ENCODE results near the gene PPARGC1A. TPM values are rescaled to one million over a fixed set of nuclear protein-coding genes. Genes with fewer than 3 reads are reported as not detected.

The PPARGC1A gene
- total RNA-seq, 2 donors from 2014 or later, result 9.2 to 14.7 TPM

DNA sequence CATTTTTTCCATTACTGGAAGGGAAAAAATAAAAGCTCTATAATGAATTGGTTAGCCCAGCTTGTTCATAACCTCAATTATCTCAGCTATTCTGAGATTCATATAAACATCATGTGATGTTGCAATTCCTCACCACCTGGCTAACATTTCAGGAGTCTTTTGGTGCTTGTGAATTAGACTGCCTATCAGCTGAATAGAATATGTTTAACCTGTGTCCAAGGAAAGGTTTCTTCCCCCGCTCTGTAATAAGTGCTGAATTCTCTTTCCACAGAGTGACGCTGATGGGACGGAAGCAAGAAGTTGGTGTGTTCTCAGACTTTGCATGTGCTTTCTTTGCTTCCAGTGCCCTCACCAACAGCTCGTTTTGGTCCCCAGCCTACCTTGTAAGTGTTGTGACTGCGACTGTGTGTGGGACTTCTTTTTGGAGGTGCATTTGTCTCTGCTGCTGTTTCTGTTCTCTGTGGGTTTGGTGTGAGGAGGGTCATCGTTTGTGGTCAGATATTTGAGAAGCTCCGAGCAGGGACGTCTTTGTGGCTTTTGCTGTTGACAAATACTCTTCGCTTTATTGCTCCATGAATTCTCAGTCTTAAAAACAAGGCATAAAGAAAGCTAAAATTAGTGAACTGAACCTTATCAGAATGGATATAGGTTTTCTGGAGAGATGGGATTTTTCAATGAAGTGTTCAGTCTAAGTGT is 61.7 kb downstream of the PPARGC1A start:
- WGBS, result 80% methylated on average over 9 of the region's 9 CpGs
- no peaks in the 10 kb centered on the region for H3K36me3 ChIP-seq

DNA sequence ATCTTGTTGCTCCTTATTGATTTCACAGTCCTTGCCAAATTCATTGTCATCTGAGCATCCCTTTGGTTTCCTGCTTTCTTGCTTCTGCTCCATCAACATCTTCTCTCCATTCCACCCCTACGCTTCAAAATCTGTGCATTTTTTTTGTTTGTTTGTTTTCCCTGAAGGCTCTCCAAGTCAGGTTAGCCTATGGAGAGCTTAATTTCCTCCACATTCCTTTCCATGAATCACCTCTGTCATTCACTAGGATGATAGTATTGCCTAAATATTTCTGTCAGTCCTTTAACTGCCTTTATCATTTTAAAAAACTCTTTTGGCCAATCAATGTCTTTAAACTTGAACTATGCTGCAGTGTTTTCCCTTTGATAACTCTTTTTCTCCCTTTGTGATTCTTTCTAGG is 67.7 kb downstream of the PPARGC1A start:
- Histone ChIP-seq H3K9me3 (no peaks in the 10 kb centered on the region), H3K4me1 (replicated peaks) (no peaks in the 10 kb centered on the region), H3K36me3 (no peaks in the 10 kb centered on the region), H3K27me3 (replicated peaks; ENCODE audit: insufficient read depth) (no peaks in the 10 kb centered on the region), H3K4me3 (no peak overlapping the region), H3K27ac (no peak overlapping the region)
- DNase-seq (ENCODE audit: low spot score), result no peak
- intact Hi-C loops (cut with DNase I), result no loop called here
- 96% methylated on average over 1 of the region's 1 CpG for WGBS
- TF ChIP-seq, protein P1, sequence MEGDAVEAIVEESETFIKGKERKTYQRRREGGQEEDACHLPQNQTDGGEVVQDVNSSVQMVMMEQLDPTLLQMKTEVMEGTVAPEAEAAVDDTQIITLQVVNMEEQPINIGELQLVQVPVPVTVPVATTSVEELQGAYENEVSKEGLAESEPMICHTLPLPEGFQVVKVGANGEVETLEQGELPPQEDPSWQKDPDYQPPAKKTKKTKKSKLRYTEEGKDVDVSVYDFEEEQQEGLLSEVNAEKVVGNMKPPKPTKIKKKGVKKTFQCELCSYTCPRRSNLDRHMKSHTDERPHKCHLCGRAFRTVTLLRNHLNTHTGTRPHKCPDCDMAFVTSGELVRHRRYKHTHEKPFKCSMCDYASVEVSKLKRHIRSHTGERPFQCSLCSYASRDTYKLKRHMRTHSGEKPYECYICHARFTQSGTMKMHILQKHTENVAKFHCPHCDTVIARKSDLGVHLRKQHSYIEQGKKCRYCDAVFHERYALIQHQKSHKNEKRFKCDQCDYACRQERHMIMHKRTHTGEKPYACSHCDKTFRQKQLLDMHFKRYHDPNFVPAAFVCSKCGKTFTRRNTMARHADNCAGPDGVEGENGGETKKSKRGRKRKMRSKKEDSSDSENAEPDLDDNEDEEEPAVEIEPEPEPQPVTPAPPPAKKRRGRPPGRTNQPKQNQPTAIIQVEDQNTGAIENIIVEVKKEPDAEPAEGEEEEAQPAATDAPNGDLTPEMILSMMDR (IDR thresholded peaks at IDR 0.05), result no peak
- TF ChIP-seq POLR2A (IDR thresholded peaks at IDR 0.05) (no peak), POLR2AphosphoS5 (IDR thresholded peaks at IDR 0.05) (no peak)

More for the DNA sequence above, 61.7 kb downstream of the PPARGC1A start:
- Histone ChIP-seq H3K27ac (no peak overlapping the region), H3K9me3 (no peaks in the 10 kb centered on the region), H3K4me3 (no peak overlapping the region), H3K27me3 (replicated peaks; ENCODE audit: insufficient read depth) (no peaks in the 10 kb centered on the region), H3K4me1 (replicated peaks) (no peaks in the 10 kb centered on the region)
- intact Hi-C loops (cut with DNase I), result no loop called here
- DNase-seq (ENCODE audit: low spot score), result no peak
- TF ChIP-seq, protein P1 (IDR thresholded peaks at IDR 0.05), result no peak
- no peak for TF ChIP-seq POLR2AphosphoS5 (IDR thresholded peaks at IDR 0.05)
- TF ChIP-seq POLR2A (IDR thresholded peaks at IDR 0.05), result no peak

DNA sequence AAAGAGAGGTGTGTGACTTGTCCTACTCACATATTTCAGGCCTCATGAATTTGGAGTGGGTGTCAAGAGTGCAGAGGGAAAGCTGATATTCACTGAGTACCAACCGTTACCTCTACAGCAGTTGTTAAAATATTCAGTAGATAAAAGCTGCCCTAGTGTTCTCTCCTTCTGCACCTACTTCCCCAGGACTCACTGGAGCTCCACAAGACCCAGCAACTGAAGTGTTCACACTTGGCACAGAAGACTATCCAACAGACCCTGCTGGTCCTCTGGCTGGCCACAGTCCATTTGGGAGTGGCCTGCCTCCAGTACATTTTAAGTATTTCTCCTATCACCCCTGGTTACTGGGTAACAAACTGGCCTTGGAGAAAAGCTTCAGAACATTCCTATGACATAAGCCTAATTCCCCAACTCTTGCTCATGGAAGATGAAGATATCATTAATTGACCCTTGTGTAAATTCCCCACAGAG is 70.8 kb downstream of the PPARGC1A start:
- Histone ChIP-seq H3K9me3 (no peaks in the 10 kb centered on the region), H3K4me3 (no peak overlapping the region), H3K27me3 (replicated peaks; ENCODE audit: insufficient read depth) (no peaks in the 10 kb centered on the region), H3K27ac (no peak overlapping the region), H3K4me1 (replicated peaks) (no peaks in the 10 kb centered on the region), H3K36me3 (no peaks in the 10 kb centered on the region)
- intact Hi-C loops (cut with DNase I), result no loop called here
- TF ChIP-seq, protein P1 (IDR thresholded peaks at IDR 0.05), result no peak
- no peak for TF ChIP-seq POLR2A (IDR thresholded peaks at IDR 0.05)
- no peak for DNase-seq (ENCODE audit: low spot score)
- 77% methylated on average over 1 of the region's 1 CpG for WGBS

DNA sequence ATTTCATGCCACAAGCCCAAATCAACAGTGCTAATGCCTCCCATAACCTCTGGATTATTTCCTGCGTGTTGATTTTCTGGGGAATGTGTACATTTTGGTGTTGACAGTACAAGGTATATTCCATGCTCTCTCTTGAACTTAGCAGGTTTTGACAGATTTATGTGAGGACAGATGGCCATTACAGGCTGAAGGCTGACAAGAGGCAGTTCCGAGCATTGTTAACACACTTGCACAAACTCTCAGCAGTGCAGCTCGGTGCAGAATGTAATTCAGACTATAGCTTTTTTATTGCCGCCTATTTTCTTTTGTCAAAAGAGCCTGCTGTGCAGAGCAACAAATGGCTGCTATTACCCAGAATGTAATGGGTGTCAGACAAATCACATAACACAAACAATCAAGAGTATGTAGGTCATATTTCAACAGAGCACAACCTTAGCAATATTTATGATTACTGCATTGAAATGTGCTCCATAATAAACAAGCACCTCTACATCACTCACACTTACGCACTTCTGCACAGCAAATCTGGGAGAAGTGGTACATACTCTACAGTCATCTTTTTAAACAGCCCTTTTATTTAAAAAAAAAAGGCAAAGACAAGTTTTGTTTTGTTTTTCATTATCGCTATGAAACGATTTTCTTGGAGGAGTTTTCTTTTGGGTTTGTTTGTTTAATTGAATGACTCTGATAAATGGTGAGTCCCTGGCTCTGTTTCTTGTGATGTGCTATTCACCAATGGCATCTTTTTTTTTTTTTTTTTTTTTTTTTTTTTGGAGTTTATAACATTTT is 71.6 kb downstream of the PPARGC1A start:
- H3K36me3 ChIP-seq, result no peaks in the 10 kb centered on the region
- TF ChIP-seq, protein P1 (IDR thresholded peaks at IDR 0.05), result no peak
- TF ChIP-seq POLR2AphosphoS5 (IDR thresholded peaks at IDR 0.05) (no peak), POLR2A (IDR thresholded peaks at IDR 0.05) (no peak)
- no peak for DNase-seq (ENCODE audit: low spot score)
- H3K9me3 ChIP-seq, result no peaks in the 10 kb centered on the region
- WGBS, result 46% methylated on average over 7 of the region's 7 CpGs
- intact Hi-C loops (cut with DNase I), result no loop called here
- no peaks in the 10 kb centered on the region for H3K27me3 ChIP-seq (replicated peaks; ENCODE audit: insufficient read depth)
- no peaks in the 10 kb centered on the region for H3K4me1 ChIP-seq (replicated peaks)
- no peak overlapping the region for H3K4me3 ChIP-seq
- no peak overlapping the region for H3K27ac ChIP-seq
